ENCODE results near the gene MYT1.

DNA sequence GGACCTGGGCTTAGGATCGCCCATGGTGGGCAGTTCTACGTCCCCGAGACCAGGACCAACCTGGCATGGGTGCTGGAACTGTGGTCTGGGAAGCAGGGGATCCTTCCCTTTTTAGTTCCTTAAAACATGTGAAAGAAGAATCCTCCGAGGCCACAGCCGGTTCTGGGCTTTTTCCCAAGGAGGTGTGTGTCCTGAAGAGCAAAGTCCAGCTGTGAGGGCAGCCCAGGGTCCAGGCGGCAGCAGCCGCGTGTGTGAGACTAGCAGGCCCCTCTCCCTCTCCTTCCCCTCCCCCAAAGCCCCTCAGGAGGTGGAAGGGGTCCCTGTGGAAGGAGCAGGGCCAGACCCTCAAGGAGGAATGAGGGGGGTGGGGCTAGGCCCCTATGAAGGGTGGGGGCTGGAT is 56.2 kb downstream of the MYT1 start:
- TF ChIP-seq POLR2A (IDR thresholded peaks at IDR 0.05; ENCODE audit: low read depth, low read length) (no peak), POLR2AphosphoS5 (IDR thresholded peaks at IDR 0.05; ENCODE audit: low read depth, low read length) (no peak), TAF1 (IDR thresholded peaks at IDR 0.05; ENCODE audit: borderline replicate concordance, low read depth, low read length) (no peak)
